ENCODE data around the gene ANO8. TPM values are rescaled to one million over a fixed set of nuclear protein-coding genes. Genes with fewer than 3 reads are reported as not detected.

ANO8 gene, protein sequence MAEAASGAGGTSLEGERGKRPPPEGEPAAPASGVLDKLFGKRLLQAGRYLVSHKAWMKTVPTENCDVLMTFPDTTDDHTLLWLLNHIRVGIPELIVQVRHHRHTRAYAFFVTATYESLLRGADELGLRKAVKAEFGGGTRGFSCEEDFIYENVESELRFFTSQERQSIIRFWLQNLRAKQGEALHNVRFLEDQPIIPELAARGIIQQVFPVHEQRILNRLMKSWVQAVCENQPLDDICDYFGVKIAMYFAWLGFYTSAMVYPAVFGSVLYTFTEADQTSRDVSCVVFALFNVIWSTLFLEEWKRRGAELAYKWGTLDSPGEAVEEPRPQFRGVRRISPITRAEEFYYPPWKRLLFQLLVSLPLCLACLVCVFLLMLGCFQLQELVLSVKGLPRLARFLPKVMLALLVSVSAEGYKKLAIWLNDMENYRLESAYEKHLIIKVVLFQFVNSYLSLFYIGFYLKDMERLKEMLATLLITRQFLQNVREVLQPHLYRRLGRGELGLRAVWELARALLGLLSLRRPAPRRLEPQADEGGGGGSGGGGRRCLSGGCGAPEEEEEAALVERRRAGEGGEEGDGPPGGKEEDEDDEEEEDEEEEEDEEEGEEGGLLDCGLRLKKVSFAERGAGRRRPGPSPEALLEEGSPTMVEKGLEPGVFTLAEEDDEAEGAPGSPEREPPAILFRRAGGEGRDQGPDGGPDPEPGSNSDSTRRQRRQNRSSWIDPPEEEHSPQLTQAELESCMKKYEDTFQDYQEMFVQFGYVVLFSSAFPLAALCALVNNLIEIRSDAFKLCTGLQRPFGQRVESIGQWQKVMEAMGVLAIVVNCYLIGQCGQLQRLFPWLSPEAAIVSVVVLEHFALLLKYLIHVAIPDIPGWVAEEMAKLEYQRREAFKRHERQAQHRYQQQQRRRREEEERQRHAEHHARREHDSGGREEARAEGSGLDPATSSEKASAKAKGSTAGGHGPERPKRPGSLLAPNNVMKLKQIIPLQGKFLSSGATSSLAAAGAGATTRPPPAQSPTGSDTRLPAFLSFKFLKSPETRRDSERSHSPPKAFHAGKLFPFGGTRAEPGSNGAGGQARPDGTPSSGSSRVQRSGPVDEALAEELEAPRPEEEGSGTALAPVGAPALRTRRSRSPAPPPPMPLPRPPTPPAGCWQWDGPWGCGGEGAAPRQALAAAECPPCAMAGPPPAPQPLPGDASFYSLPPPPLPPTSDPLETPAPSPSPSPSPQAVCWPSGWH
- total RNA-seq (14.4 and 21.1 TPM in 2 replicates), polyA plus RNA-seq (2.8 and 3.6 TPM in 2 replicates)

DNA sequence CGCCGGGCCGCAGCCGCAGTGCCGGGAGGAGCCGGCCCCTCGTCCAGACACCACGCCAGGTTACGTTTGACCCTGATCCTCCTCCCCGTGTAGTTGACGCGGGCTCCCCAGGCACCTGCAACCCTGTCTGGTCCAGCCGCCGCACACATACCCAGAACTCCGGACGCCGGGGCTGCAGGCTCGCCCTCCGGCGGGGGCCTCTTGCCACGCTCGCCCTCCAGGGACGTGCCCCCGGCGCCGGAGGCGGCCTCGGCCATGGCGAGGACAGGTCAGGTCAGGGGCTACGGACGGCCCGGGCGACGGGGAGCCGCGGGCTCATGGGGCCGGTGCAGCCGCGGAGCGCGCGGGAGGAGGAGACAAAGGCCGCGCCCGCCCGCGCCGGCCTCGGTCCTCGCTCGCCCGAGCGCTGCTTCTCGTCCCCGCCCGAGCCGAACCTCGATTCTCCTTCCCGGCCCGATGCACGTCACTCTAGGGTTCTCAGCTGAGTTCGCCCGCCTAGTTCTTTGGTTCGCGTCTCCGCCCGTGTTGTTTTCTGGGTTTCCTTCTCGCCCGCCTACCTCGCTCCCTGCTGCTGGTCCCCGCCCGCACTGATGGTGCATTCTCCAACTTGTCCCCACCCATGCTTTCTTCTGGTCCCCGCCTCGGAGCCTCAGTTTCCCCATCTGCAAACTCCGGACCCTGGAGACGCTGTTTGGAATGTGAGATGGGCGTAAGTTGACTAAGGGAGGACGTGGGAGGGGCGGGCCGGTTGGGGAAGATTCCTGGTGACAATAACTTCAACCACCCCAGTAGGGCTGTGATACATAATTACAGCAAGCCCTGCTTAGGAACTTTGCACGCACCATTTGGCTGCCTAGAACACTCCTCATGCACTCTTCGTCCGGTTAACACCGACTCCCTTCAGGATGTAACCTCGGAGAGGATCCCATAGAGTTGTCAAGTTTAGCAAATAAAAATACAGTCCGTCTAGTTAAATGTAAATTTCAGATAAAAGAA is at the start of gene ANO8:
ANO8 (minus strand) TSS at position 442 of the 996 bp plus-strand sequence; CDS start at position 257, 185 bp downstream.
- H3K9me3 ChIP-seq (ENCODE audit: low read depth) = no peaks in the 10 kb centered on the region
- DNase-seq (ENCODE audit: low read depth in 1 of 2, low spot score in 1 of 2) = peak; percentile 97 to 100
- H3K4me3 ChIP-seq = peak within 1 kb of the TSS; percentile 64
- peaks cover 2% of the 10 kb centered on the region for H3K27me3 ChIP-seq
- peak within 1 kb of the TSS; percentile 63 for H3K27ac ChIP-seq
- no peaks in the 10 kb centered on the region for H3K36me3 ChIP-seq
- H3K4me1 ChIP-seq (ENCODE audit: low read depth) = peaks cover 4% of the 10 kb centered on the region
- TF ChIP-seq, protein P1, sequence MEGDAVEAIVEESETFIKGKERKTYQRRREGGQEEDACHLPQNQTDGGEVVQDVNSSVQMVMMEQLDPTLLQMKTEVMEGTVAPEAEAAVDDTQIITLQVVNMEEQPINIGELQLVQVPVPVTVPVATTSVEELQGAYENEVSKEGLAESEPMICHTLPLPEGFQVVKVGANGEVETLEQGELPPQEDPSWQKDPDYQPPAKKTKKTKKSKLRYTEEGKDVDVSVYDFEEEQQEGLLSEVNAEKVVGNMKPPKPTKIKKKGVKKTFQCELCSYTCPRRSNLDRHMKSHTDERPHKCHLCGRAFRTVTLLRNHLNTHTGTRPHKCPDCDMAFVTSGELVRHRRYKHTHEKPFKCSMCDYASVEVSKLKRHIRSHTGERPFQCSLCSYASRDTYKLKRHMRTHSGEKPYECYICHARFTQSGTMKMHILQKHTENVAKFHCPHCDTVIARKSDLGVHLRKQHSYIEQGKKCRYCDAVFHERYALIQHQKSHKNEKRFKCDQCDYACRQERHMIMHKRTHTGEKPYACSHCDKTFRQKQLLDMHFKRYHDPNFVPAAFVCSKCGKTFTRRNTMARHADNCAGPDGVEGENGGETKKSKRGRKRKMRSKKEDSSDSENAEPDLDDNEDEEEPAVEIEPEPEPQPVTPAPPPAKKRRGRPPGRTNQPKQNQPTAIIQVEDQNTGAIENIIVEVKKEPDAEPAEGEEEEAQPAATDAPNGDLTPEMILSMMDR (IDR thresholded peaks at IDR 0.05; ENCODE audit: low read depth, low read length) = no peak

DNA sequence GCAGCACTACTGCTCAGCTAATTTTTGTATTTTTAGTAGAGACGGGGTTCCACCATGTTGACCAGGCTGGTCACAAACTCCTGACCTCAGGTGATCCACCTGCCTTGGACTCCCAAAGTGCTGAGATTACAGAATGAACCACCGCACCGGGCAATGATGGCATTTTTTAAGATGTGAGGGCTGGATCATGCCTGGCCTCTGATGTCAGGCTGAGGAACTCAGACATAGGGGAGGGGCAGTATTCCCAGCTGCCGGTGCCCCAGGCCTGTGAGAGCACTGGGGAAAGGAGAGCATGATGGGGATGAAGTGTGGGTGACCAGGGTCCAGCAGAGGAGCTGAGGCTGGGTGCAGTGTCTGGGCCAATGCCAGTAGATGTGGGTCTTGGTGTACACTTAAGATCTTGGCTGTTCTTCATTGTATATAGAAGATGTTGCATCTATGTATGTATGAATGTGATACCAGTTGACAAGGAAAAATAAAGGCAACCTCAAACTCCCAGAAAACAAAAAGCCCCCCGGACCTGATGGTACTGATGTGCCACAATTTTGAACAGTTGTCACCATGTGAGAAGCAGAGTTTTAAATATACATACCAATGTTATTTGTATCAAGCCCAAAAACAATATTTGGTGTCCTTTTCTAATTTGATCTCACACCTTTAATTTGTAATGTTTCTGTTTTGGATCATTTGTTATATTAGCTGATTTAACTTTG is 45.9 kb upstream of the ANO8 start:
- Histone ChIP-seq H3K27ac (no peak overlapping the region), H3K27me3 (no peaks in the 10 kb centered on the region), H3K36me3 (no peaks in the 10 kb centered on the region), H3K4me3 (no peak overlapping the region), H3K4me1 (ENCODE audit: low read depth) (no peaks in the 10 kb centered on the region), H3K9me3 (ENCODE audit: low read depth) (no peaks in the 10 kb centered on the region)
- no peak for DNase-seq (ENCODE audit: low read depth in 1 of 2, low spot score in 1 of 2)
- TF ChIP-seq, protein P1 (IDR thresholded peaks at IDR 0.05; ENCODE audit: low read depth, low read length) = no peak

DNA sequence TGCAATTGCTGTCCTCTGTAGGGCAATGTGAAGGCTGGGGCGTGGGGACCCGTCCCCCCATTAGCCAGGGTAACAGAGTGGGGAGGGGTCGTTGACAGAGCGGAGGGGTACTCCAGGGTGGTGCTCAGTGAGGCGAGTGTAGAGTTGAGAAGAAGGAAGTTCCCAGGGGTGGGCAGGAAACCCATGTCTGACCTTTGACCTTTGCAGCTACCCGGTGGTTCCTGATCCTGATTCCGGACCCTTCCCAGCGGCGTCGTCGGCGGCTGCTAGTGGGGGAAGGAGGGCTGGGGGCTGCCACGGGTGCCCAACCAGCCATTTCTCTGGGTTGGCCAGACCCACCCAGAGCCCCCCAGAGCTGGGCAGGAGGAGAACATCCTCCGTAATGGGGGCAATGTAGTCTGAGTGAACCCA is 44.6 kb upstream of the ANO8 start:
- TF ChIP-seq, protein P1 (IDR thresholded peaks at IDR 0.05; ENCODE audit: low read depth, low read length) = no peak
- peak in 1 of 2 donors; percentile 49 for DNase-seq (ENCODE audit: low read depth in 1 of 2, low spot score in 1 of 2)
- H3K9me3 ChIP-seq (ENCODE audit: low read depth) = no peaks in the 10 kb centered on the region
- peak overlapping the region; percentile 12 for H3K27ac ChIP-seq
- H3K27me3 ChIP-seq = no peaks in the 10 kb centered on the region
- no peaks in the 10 kb centered on the region for H3K4me1 ChIP-seq (ENCODE audit: low read depth)
- no peak overlapping the region for H3K4me3 ChIP-seq
- no peaks in the 10 kb centered on the region for H3K36me3 ChIP-seq

DNA sequence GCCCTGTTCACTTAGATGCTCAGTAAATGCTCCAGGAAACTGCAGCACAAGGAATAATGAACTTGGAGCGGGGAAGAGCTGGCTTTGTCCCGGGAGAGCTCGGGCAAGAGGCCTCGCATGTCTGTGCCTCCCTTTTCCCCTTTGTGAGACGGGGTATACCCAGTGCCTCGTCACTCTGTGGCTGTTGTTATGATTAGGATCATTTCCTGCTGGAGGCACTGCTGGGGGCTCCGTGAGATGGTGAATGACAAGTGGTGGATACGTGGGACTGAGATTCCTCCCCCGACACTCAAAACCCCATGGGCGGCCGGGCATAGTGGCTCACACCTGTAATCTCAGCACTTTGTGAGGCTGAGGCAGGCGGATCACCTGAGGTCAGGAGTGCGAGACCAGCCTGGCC is 43.6 kb upstream of the ANO8 start:
- H3K27ac ChIP-seq = no peak overlapping the region

More for the DNA sequence above, 43.6 kb upstream of the ANO8 start:
- no peak for DNase-seq (ENCODE audit: low read depth in 1 of 2, low spot score in 1 of 2)
- TF ChIP-seq, protein P1 (IDR thresholded peaks at IDR 0.05; ENCODE audit: low read depth, low read length) = no peak
- no peaks in the 10 kb centered on the region for H3K27me3 ChIP-seq
- H3K4me1 ChIP-seq (ENCODE audit: low read depth) = no peaks in the 10 kb centered on the region
- H3K36me3 ChIP-seq = no peaks in the 10 kb centered on the region
- H3K4me3 ChIP-seq = no peak overlapping the region
- H3K9me3 ChIP-seq (ENCODE audit: low read depth) = no peaks in the 10 kb centered on the region
